ES-I3 (cell line): ENCODE measurements around the gene CDK5RAP1.

Experiments
- H3K36me3 ChIP-seq: 2 replicates; pipeline ENCODE4 v1.6.1; 2013; ENCODE audit warnings: mild to moderate bottlenecking, low read length, control low read depth, moderate library complexity; ENCODE audit not compliant: insufficient read depth
- H3K4me1 ChIP-seq: 2 replicates; pipeline ENCODE4 v1.6.1; 2013; ENCODE audit warnings: mild to moderate bottlenecking, control low read depth, low read length; ENCODE audit not compliant: insufficient read depth
- H3K9ac ChIP-seq: 2 replicates; pipeline ENCODE4 v1.6.1; 2013; ENCODE audit warnings: low read depth, mild to moderate bottlenecking, low read length, moderate library complexity
- H3K9me3 ChIP-seq: 2 replicates; pipeline ENCODE4 v1.6.1; 2013; ENCODE audit warnings: mild to moderate bottlenecking, low read length, moderate library complexity; ENCODE audit not compliant: control insufficient read depth, insufficient read depth

Gene CDK5RAP1

DNA sequence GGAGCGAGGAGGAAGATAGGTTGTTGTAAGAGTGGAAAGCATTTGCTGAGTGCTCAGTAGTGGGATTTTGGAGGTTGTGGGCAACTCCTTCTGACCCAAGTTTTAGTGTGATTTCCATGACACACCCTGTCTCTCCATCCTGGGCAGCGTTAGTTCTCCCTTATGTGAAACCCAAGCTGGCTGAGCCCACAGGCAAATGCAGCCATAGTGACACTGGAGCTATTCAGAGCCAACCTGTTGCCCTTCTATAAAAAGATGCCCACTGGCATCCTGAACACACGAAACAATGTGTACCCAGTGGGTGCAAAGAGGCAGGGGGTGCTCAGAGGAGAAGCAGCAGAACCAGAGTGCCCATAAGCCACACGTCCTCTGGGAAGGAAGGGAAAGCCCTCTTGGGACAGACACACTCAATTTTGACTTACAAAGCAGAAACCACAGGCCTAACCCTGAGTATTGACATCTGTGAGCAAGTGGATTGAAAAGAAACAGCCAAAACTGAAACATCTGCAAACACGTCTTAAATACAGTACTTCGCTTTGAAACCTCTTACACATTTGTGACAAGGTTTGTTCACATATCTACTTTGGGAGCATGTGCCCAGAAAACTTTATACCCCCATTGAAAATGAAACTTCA lies 63.7 kb downstream of the CDK5RAP1 start:
- no peaks in the 10 kb centered on the region; the same call in 1 of the 2 replicates for H3K4me1 ChIP-seq
- H3K9me3 ChIP-seq: no peaks in the 10 kb centered on the region
- no peaks in the 10 kb centered on the region for H3K36me3 ChIP-seq
- H3K9ac ChIP-seq: no peak overlapping the region

DNA sequence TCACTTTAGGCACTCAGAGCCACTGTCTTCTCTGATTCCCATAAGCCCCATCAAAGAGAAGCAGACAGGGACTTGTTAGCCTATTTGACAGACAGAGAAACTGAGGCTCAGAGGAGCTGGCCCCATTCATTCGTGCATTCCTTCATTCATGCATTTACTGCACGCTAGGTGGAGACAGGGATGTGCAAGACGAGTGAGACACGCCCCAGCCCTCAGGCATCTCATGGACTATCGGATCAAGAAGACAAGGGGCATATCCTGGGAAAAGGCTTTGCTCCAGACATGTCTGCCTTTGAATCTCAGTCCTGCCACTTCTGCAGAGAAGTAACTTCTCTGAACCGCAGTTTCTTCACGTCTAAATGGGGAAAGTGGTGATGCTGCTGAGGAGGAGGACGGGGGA lies 64.2 kb downstream of the CDK5RAP1 start:
- H3K9me3 ChIP-seq: no peaks in the 10 kb centered on the region
- H3K9ac ChIP-seq: no peak overlapping the region
- H3K4me1 ChIP-seq: no peaks in the 10 kb centered on the region; the same call in 1 of the 2 replicates
- no peaks in the 10 kb centered on the region for H3K36me3 ChIP-seq

DNA sequence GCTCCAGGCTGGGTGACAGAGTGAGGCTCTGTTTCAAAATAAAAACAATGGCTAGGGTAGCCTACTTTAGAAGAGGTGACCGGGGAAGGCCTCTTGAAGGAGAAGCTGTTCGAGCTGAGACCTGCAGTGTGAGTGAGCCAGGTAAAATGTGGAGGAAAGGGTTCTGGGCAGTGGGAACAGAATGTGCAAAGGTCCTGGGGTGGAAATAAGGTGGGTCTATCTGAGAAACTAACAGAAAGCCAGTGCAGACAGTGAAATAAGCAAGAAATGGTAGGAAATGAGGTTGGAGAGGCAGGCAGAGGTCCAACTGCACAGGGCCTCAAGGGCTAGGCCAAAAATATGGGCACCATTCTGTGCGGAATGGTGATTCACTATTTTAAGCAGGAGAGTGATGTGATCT lies 64.9 kb downstream of the CDK5RAP1 start:
- no peaks in the 10 kb centered on the region for H3K9me3 ChIP-seq
- H3K36me3 ChIP-seq: no peaks in the 10 kb centered on the region
- H3K4me1 ChIP-seq: no peaks in the 10 kb centered on the region; the same call in 1 of the 2 replicates
- H3K9ac ChIP-seq: no peak overlapping the region

DNA sequence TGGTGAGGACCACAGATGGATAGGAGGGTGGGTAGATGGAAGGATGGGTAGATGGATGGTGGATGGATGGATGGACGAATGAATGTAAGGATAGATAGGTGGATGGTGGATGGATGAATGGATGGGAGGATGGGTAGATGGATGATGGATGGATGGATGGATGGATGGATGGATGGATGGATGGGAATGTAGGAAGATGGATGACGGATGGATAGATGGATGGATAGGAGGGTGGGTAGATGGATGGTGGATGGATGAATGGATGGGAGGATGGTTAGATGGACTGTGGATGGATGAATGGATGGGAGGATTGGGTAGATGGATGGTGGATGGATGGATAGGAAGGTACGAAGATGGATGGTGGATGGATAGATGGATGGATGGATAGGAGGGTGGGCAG lies 67.2 kb downstream of the CDK5RAP1 start:
- H3K9ac ChIP-seq: no peak overlapping the region
- H3K36me3 ChIP-seq: no peaks in the 10 kb centered on the region
- no peaks in the 10 kb centered on the region for H3K9me3 ChIP-seq
- H3K4me1 ChIP-seq: no peaks in the 10 kb centered on the region; the same call in 1 of the 2 replicates

DNA sequence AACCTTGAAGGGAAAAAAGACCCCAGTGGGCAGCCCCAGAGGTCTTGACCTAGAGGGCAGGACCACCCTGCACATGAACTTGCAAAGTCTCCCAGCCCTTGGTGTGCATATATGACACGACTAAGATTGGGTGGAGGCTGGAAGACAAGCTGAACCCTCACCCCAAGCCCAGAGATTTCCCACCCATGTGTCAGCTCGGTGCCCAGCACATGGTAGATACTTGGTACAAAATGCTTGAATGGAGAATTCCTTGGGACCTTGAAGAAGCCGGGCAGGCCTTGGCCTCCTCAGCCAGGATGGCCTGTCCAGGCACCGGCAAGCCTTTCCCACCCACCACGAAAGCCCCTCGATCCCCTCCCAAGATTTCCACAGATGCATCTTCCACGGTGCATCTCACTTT lies 67.7 kb downstream of the CDK5RAP1 start:
- Histone ChIP-seq H3K36me3 (no peaks in the 10 kb centered on the region), H3K9me3 (no peaks in the 10 kb centered on the region), H3K9ac (no peak overlapping the region), H3K4me1 (no peaks in the 10 kb centered on the region; the same call in 1 of the 2 replicates)

GRCh38 chr20:33332905-33333456 lies 68.3 kb downstream of the CDK5RAP1 start:
- Histone ChIP-seq H3K9ac (no peak overlapping the region), H3K4me1 (no peaks in the 10 kb centered on the region; the same call in 1 of the 2 replicates), H3K36me3 (no peaks in the 10 kb centered on the region), H3K9me3 (no peaks in the 10 kb centered on the region)

DNA sequence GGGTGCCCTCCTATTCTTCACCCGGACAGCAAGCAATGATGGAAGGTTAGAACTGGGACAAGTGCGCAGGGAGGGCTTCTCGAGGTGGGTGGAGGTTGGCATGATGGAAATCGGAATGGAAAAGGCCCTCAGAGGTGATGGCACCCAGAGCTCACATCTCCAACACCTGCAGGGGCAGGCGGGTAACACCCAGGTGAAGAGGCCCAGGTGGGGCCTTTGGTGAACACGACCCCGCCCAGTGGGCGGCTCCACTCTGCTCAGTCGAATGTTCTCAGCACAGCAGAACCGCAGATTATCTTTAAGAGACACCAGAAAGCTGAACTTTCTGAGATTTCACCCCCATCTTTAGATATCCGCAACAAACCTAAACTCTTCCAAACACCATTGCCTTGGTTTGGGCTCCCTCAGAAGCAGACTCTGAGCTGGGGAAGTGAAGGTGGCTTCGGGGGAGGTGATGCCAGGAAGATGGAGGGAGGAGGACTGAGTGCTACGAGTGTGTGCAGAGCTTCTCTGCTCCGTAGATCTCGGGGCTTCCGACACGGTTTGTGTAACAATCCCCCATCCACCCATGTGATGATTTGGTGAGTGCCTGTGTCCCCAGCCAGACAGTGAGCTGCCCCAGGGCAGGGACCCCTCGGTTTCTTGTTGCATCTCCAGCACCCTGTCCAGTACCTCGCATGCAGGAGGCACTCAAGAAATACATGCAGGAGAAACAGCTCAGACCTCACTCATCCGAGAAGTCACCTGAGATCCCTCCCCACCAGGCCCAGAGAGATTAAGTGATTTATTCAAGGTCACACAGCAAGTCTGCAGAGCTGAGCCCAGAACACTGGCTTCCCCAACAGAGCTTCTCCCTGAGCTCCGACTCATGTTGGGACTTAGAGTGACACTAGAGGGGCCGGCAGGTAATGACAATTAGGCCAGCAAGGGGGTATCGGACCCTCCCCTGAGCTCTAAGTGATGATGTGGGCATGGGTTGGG lies 72.9 kb downstream of the CDK5RAP1 start:
- Histone ChIP-seq H3K9me3 (no peaks in the 10 kb centered on the region), H3K9ac (no peak overlapping the region), H3K4me1 (no peaks in the 10 kb centered on the region), H3K36me3 (no peaks in the 10 kb centered on the region)

GRCh38 chr20:33325350-33325749 lies 76.0 kb downstream of the CDK5RAP1 start:
- H3K4me1 ChIP-seq: no peaks in the 10 kb centered on the region
- no peak overlapping the region for H3K9ac ChIP-seq
- H3K36me3 ChIP-seq: no peaks in the 10 kb centered on the region
- H3K9me3 ChIP-seq: no peaks in the 10 kb centered on the region

DNA sequence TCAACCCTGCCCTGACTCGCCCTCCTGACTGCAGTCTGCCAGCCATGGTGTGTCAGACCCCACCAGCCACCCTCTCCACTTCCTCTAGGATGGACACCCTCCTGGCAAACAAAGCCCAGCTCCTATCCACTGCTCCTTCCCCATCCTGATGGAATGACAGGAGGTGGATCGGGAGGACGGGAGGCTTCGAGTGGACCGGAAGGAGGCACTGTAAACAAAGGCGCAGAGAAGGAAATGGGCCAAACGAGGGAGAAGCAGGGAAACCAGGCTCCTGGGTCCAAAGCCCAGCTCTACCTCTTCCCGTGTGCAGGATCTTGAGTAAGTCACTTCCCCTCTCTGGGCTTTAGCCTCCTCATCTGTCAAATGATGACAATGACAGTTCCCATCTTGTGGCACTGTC lies 78.1 kb downstream of the CDK5RAP1 start:
- Histone ChIP-seq H3K4me1 (no peaks in the 10 kb centered on the region), H3K9ac (no peak overlapping the region), H3K36me3 (no peaks in the 10 kb centered on the region), H3K9me3 (no peaks in the 10 kb centered on the region)

GRCh38 chr20:33322456-33322855 lies 78.9 kb downstream of the CDK5RAP1 start:
- H3K36me3 ChIP-seq: no peaks in the 10 kb centered on the region
- H3K4me1 ChIP-seq: no peaks in the 10 kb centered on the region
- H3K9ac ChIP-seq: no peak overlapping the region
- no peaks in the 10 kb centered on the region for H3K9me3 ChIP-seq

- Histone ChIP-seq H3K36me3 (no peaks in the 10 kb centered on the region), H3K9ac (no peak overlapping the region), H3K9me3 (no peaks in the 10 kb centered on the region), H3K4me1 (no peaks in the 10 kb centered on the region)
Measured at GRCh38 chr20:33320006-33320405, 81.3 kb downstream of the CDK5RAP1 start.

DNA sequence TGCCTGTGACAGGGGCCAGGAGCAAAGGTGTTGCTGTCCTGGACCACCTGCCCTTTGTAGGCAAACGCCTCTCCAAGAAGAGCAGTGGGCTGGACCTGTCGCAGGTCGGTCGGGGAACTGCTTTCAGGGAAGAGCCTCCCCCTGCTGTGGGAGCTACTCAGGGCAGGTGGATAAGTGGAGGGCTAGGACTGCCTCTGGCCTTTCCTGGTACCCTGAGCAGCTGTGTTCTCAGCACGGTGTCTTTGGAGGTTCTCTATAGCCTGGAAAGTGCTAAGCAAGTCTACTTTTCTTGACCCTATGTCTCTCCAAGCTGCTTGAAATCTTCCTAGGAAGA lies 83.3 kb downstream of the CDK5RAP1 start:
- H3K4me1 ChIP-seq: no peaks in the 10 kb centered on the region
- H3K9me3 ChIP-seq: no peaks in the 10 kb centered on the region
- no peaks in the 10 kb centered on the region for H3K36me3 ChIP-seq
- no peak overlapping the region for H3K9ac ChIP-seq

- Histone ChIP-seq H3K4me1 (no peaks in the 10 kb centered on the region), H3K9me3 (no peaks in the 10 kb centered on the region), H3K9ac (no peak overlapping the region)
Measured at GRCh38 chr20:33317424-33318095, 83.8 kb downstream of the CDK5RAP1 start.

GRCh38 chr20:33316958-33317357 lies 84.4 kb downstream of the CDK5RAP1 start:
- Histone ChIP-seq H3K9me3 (no peaks in the 10 kb centered on the region), H3K9ac (no peak overlapping the region), H3K4me1 (no peaks in the 10 kb centered on the region), H3K36me3 (no peaks in the 10 kb centered on the region)

More at GRCh38 chr20:33317424-33318095, 83.8 kb downstream of the CDK5RAP1 start:
- no peaks in the 10 kb centered on the region for H3K36me3 ChIP-seq
